Raji (cell line): ENCODE measurements around the gene IZUMO4.

Source experiments
- POLR2A ChIP-seq: IDR thresholded peaks from 2 replicates; pipeline ENCODE4 v1.6.1; 2011; ENCODE audit warnings: low read depth, low read length, control low read depth; ENCODE audit not compliant: insufficient read depth

IZUMO4 gene

DNA sequence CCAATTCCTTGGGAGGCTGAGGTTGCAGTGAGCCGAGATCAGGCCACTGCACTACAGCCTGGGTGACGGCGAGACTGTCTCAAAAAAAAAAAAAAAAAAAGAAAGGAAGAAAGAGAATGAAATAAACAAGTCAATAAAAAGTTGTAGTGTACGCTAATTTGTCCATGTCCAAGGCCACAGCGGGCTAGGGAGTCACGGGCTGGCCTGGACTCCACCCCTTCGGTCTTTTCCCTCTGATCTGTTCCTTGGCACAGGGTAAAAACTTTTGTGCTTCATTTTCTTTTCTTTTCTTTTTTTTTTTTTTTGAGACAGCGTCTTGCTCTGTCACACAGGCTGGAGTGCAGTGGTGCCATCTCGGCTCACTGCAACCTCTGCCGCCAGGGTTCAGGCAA, 26.3 kb upstream of the IZUMO4 start:
- TF ChIP-seq POLR2A: no peak

DNA sequence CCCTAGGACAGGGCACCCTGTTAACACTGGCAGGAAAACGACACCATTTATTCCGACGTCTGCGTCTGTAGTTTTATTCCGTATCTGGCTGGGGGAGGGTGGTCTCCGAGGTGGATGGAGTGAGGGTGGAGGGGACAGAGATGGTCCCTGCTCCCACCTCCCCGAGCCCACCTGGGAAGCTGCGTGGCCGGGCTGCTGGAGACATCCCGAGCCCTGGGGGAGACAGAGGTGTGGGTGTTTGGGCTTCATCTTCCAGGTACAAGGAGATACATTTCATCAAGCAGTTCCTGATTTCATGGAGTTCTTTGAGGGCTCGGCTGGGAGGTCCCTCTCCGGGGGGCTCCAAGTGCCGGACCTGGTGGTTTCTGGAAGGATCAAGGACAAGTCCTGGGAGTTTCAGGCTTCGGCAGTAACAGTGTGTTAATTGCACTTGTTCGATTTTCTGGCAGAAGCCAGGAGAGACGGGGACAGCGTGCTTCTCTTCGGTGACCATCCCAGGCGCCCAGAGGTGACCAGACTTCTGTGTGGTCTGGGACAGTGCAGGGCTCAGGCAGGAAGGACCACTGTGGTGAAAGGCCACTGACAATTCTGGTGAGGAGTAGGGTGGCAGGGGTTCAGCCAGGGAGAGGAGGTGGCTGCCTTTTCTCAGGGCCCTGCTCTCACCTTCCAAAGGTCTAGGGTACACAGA, 25.6 kb upstream of the IZUMO4 start:
- no peak for TF ChIP-seq POLR2A

DNA sequence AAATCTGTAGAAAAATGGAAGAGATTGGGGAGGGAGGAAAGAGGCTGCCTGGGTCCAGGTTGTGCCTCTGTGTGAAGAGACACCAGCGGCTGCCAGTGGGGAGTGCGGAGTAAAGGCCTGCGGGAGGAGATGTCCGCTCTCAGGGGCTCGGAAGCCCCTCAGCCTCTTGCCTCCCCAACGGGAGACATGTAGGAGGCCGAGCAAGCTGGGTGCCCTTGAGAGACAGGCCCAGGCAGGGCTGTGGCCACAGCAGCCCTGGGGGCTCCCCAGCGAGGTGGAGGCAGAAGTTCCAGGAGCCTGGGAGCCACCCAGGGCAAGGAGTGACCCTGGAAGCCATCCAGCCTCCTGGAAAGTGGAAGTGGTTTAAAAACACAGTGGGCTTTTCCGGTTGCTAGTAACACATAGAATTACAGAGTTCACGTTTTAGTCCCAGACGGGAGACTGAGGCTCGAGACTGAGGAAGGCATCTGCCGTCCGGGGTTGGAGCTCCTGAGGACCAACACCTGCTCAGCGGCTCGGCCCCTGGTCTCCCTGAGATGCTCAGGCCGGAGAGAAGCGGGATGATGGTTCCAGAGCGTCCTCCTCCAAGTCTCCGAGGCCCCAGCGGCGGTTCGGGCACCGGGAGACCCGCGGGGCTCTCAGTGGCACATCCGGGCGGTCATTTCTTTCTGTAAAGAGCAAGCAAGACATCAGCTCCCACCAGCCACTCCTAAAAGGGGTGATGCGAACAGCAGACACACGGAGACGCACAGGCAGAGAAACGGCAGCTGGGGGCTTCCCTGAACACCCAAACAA, 23.8 kb upstream of the IZUMO4 start:
- TF ChIP-seq POLR2A: no peak

DNA sequence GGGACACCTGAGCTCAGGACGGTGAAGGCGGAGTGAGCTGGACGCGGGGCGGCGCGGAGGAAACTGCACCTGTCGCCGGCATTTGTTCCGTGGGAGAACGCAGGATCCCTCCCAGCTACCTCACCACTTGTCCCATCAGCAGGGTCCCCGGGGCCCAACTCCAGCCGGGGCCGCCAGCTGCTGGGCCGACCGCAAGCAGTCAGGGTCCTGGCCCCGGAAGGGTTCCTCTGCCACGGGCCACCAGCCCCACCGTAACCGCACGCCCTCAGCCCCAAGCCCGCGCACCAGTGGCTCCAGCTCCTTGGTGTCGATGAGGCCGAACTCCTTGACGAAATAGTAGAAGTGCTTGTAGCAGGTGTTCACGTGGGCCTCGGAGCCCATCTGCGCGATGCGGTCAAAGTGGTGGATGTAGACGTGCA, 20.2 kb upstream of the IZUMO4 start:
- no peak for TF ChIP-seq POLR2A

DNA sequence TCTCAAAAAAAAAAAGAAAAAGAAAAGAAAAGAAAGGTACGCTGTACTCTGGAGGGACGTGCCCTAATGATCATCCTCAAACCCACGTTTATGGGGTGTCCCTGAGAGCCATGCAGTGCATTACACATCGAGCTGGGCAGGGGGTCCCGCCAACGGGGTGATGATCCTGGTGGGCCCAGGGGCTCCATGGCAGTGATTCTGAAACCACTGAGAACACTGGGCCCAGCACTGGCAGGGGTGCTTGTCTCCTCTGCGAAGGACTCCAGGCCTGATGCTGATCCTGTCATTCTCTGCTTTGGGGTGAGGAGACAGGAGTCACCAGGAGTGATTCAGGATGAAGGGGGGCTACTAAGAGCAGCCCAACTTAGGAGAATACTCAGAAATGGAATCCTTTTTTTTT, 19.3 kb upstream of the IZUMO4 start:
- TF ChIP-seq POLR2A: no peak

DNA sequence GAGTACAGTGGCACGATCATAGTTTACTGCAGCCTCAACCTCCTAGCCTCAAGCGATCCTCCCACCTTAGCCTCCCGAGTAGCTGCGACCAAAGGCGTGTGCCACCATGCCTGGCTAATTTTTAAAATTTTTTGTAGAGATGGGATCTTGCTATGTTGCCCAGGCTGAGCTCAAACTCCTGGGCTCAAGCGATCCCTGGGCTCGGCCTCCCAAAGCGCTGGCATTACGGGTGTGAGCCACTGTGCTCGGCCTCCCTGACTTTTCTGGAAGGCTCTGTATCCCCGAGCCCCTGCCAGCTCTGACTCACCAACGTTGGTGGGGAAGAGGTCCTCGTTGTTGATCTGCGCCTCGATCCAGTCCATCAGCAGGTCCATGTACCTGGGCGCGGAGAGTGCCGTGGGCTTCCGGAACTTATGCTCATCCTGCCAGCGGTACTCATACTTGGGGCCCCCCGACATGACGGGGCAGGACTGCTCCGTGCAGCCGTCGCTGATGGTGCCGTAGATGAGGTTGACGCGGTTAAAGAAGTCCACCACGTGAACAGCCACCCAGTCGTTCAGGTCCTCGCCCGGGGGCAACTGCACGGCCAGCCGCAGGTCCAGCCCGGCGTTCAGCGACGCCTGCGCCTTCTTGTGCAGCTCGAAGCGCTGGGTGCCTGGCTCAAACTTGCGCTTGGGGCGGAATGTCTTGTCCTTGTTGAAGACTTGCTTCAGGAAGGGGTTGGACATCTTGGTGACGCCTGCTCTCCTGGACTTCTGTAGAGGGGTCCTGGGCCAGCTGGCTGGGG, 18.7 kb upstream of the IZUMO4 start:
- TF ChIP-seq POLR2A: no peak

DNA sequence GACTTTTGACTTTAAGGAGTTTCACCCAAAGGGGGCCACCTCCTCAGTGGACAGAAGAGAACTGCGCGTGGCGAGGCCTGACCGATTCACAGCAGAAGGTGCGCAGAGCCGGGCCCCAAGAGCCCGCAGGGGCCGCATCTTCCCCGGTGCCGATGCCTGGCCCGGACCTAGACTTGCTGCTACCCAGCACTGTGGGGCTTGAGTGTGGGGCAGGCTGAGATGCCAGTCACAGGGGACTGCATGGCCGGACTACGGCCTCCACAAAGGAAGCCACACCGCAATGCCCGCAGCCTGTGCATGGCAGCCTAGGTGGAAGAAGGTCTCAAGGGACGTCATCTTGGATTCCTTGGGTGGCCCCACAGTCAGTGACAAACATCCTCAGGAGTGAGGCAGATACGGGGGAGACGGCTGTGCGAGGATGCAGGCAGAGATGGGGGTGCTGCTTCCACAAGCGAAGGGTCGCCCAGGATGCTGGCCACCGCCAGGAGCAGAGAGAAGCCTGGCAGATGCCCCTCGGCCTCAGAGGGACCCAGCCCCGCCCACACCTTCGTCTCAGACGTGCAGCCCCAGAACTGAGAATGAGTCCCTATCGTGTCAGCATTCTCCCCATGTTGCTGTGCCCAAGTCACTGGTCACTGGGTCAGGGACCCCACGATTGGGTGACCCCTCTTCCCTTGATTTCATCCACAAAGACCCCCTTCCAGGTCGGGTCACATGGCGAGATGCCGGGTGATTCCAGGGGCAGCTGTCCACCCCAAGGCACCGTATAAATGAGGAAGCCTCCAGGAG, 17.4 kb upstream of the IZUMO4 start:
- TF ChIP-seq POLR2A: no peak

DNA sequence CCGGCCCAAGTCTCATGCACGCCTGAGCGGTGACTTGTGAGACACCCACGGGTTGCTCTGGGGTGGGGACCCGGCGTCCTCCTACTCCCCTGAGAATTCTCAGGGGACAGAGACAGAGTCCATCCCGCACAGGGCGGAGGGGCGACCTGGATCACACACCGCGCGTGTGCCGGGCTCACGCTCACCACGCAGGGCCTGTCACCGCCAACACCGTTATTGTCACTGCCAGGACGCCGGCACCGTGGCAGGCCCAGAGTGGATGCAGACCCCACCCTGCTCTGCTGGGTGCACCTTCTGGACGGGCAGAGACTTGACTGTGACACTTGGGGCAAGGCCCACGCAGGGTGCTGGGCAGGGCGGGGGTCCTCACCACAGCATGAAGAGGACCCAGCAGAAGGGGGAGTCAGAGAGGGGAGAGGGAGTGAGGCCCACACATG, 16.8 kb upstream of the IZUMO4 start:
- TF ChIP-seq POLR2A: no peak

DNA sequence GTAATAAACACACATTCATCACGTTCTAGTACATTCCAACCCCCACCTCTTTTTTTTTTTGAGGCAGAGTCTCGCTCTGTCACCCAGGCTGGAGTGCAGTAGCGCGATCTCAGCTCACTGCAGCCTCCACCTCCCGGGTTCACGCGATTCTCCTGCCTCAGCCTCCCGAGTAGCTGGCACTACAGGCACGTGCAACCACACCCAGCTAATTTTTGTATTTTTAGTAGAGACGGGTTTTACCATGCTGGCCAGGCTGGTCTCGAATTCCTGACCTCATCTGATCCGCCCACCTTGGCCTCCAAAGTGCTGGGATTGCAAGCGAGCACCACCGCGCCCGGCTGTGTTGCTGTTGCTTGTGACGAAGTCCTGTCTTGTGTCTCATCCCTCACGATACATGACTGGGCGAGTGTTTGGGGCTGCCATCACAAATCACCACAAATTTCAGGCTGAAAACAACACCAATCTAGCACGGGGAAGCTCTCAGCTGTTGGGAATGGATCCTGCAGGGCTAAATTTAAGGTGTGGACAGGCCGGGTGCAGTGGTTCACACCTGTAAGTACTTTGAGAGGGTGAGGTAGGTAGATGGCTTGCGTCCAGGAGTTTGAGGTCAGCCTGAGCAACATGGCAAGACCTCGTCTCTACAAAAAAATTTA, 16.3 kb upstream of the IZUMO4 start:
- no peak for TF ChIP-seq POLR2A

DNA sequence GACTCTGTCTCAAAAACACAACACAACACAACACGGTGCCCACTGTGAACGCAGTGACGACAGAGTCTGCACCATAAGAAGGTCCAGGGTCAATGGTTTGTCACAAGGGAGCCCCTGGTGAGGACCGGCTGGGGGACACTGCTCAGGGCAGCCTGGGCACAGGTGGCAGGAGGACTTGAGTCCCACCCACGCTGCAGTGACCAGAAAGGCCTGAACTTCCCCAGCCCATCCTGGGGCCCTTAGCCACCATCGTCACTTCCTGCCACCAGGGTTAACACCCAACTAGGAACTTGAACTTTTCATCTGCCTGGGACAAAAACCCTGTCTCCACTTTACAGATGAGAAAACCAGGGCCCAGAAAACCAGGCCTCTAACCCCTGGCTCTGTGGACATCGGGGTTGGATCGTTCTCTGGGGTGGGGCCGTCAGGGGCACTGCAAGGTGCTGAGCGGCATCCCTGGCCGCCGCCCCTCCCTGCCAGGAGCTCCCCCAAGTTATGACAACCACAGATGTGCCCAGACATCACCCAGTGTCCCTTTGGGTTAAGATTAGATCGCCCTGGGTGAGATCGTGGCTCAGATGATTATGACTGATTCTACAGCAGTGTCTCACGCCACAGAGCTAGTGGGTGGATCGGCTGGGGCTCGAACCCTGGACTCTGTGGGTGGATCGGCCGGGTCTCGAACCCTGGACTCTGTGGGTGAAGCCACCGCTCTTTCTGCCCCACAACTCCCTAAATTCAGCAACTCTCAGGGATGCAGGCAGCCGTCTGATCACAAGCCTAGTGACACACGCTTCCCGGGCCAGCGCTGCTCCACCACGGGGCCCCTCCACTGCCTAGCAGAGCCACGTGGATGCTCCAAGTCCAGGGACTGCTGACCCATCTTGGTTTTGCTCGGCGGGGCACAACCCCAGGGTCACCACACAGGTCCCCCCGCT, 14.6 kb upstream of the IZUMO4 start:
- 0 out of 2 replicates have a peak, but pooled peaks have one; percentile 33 for TF ChIP-seq POLR2A

DNA sequence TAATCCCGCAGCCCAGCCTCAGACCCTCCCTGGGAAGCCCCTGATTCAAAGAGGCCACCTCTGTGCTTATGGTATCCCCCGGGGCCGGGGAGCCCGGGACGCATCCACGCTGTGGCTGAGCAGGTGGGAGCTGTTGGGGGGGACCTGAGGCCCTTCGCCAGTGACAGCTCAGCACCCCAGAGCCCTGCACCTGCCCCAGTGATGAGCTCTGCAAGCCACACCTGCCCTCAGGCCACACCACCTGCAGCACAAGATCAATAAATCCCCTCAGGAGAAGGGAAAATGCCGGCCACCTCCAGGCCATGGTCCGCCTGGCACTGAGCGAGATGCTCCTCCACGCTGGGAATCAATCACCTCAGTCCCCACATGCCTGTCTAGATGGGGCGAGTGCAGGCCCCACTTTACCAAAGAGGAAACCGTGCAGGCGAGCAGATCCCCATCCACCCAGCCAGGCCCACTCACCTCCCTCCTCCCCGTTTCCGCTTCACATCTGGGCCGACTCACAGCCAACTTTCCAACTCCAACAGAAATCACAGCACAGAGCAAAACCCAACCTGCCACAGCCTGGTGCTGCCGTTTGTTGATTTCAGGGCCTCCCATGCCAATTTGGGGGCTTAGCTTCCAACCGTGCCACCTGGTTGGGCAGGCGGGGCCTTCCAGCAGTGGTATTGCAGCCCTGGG, 13.4 kb upstream of the IZUMO4 start:
- peak; percentile 70; the same call in 1 of the 2 replicates for TF ChIP-seq POLR2A

DNA sequence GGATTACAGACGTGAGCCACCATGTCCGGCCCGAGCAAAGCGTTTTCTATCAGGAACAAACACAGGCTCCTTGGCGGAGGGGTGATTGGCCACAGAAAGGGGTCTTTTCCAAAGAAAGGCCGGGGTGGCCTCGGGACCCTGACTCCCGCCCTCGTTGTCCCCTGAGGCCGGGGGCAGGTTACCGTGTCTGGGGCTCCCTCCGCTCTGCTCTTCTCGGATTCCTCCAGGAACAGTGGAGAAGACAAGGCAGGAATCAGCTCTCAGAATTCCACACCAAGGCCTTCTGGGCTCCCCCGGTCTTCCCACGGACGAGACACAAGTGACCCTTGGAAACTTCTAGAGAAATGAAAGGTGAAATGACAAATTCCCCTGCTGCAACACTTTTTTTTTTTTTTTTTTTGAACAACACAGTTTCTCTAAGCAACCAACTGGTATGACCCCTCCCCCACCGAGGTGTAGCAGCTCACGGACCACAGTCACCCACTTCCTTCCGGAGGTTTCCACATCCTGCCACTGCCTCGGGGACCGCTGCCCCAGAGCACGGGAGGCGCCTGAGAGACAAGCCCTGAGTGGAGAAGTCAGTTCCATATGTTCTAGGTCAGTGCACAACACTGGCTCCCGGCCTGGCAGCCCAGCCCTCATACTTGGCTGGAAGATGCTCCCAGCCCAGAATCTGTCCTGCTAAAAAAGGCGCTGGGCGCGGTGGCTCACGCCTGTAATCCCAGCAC, 11.6 kb upstream of the IZUMO4 start:
- TF ChIP-seq POLR2A: peak; percentile 77
